Left lung (tissue), 10 donors: ENCODE data around the gene UFSP2. TPM values are rescaled to one million over a fixed set of nuclear protein-coding genes. Genes with fewer than 3 reads are reported as not detected.

Experiments
- ATAC-seq: fragments of 200-7000 bp; cut with Tn5 transposase; one replicate; pipeline ENCODE4 v1.9.1; 2020; ENCODE audit warnings: moderate library complexity
- DNase-seq, 4 donors: peaks; one replicate each; pipeline ENCODE4 v3.0.0-alpha.2; 2013 to 2020
- H3K27ac ChIP-seq, 2 donors: fragments of 200-600 bp; sonication (generic) in 1 of 2; one replicate each; pipeline versions ENCODE4 v1.5.0 to v1.8.0; 2020 to 2021
- H3K27me3 ChIP-seq, 2 donors: fragments of 200-600 bp; sonication (generic) in 1 of 2; one replicate each; pipeline versions ENCODE4 v1.5.0 to v1.8.0; 2020 to 2021
- H3K36me3 ChIP-seq, 2 donors: fragments of 200-600 bp; sonication (generic) in 1 of 2; one replicate each; pipeline versions ENCODE4 v1.5.0 to v1.8.0; 2020 to 2021
- H3K4me1 ChIP-seq, 2 donors: fragments of 200-600 bp; one replicate each; pipeline ENCODE4 v1.8.0; 2021
- H3K4me3 ChIP-seq, 2 donors: fragments of 200-600 bp; sonication (generic) in 1 of 2; one replicate each; pipeline versions ENCODE4 v1.5.0 to v1.8.0; 2020 to 2021; ENCODE audit warnings: mild to moderate bottlenecking in 1 of 2
- H3K9me3 ChIP-seq, 2 donors: fragments of 200-600 bp; sonication (generic) in 1 of 2; one replicate each; pipeline versions ENCODE4 v1.5.0 to v1.8.0; 2020 to 2021
- CTCF ChIP-seq, 2 donors: fragments of 200-600 bp; sonication (generic) in 1 of 2; IDR thresholded peaks; one replicate each; pipeline versions ENCODE4 v1.5.0 to v1.8.0; 2021; ENCODE audit warnings: antibody characterized with exemption in 2 of 2
- intact Hi-C, 2 donors: fragments of 100-400 bp; cut with DNase I; formaldehyde crosslinking; loops; one replicate each; pipeline versions ENCODE4 v1.11.2 to v1.14.2; 2022
- polyA plus RNA-seq, 6 donors: library from polyadenylated mRNA; unstranded; fragments of 120-200 nt; gene quantifications; one replicate each; pipeline ENCODE4 v1.2.1, GENCODE V29; 2013; ENCODE audit not compliant: insufficient read length in 6 of 6
- total RNA-seq, 2 donors: library from RNA; stranded (reverse); fragmentation: NEBNext Ultra II Directional; extraction: Animal tissue kit (Norgen Biotek cat#: 25700); gene quantifications; one replicate each; pipeline ENCODE4 v1.2.1, GENCODE V29; 2021
- donor health status: DM: no; HTN: yes; CAD: no.
- donor health status: DM: no; HTN: no; CAD: no.

Gene UFSP2
- total and polyA plus RNA-seq, 8 donors, result 20.1 to 86.5 (median 77.3) TPM

DNA sequence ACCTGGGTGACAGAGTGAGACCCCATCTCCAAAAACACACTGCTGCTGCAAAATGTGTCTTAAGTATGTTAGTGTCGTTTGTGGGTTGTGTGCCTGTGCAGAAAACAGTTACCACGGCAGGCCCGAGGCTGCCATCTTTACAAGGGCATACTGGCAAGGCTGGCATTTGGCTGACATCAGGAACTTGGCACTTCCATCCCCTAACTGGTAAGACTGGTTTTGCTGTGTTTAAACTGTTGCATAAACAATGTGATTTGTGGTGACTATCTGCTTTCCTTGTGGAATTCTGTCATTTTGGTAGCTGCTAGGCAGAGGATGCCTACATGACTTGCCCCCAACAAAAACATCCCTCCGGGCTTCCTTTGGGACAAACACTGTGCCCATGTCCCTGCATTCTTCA is 42.3 kb downstream of the UFSP2 start:
- H3K9me3 ChIP-seq, result no peaks in the 10 kb centered on the region
- H3K4me1 ChIP-seq, result peaks cover 0 to 11% of the 10 kb centered on the region in 2 donors
- intact Hi-C loops, result no loop called here
- DNase-seq (no peak), ATAC-seq (peak; percentile 56)
- peaks cover 0 to under 1% of the 10 kb centered on the region in 2 donors for H3K36me3 ChIP-seq
- no peak for TF ChIP-seq CTCF (IDR thresholded peaks at IDR 0.05)
- no peak overlapping the region for H3K4me3 ChIP-seq
- H3K27me3 ChIP-seq, result peaks cover 0 to 14% of the 10 kb centered on the region in 2 donors
- H3K27ac ChIP-seq, result peak overlapping the region in 1 of 2 donors; percentile 55

GRCh38 chr4:185382754-185383153 is 43.0 kb downstream of the UFSP2 start:
- Histone ChIP-seq H3K27me3 (peaks cover 0 to 14% of the 10 kb centered on the region in 2 donors), H3K4me3 (no peak overlapping the region), H3K36me3 (peaks cover 0 to 6% of the 10 kb centered on the region in 2 donors), H3K4me1 (peaks cover 0 to 11% of the 10 kb centered on the region in 2 donors), H3K27ac (no peak overlapping the region), H3K9me3 (no peaks in the 10 kb centered on the region)
- TF ChIP-seq CTCF (IDR thresholded peaks at IDR 0.05), result no peak
- intact Hi-C loops, result no loop called here
- ATAC-seq (no peak), DNase-seq (no peak)

DNA sequence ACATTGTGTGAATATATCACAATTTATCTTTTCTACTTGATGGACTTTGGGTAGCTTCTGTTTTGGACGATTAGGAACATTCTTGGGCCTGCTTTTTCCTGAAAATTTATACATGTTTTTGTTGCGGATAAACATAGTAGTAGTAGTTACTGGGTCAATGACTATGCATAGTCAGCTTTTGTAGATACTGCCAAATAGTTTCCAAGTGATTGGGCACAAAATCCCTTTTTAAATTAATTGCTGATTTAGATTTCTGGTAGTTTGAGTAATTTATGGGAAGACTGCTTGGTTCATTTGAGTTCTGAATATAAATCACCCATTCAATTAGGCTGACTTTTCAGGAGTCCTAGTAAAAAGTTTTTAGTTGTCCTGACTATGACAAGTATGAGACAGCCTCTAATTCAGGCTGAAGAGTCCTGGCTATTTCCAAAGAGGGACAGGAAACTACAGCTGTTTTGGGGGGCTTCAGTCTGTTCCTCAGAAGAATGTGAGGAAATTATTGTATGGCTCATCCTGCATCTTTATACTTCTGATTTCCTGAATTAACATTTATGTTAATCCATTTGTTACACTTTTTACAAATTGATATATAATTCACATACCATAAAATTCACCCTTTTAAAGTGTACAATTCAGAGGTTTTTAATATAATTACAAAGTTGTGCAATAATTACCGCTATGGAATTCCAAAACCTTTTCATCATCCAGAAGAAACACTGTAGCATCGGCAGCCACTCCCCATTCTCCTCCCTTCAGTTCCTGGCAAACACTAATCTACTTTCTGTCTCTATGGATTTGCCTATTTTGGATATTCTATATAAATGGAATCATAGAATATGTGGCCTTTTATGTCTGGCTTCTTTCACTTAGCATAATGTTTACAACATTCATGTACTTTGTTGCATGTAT is 44.2 kb downstream of the UFSP2 start:
- no peak for DNase-seq
- TF ChIP-seq CTCF (IDR thresholded peaks at IDR 0.05), result no peak
- intact Hi-C loops, result no loop called here
- H3K36me3 ChIP-seq, result peaks cover 0 to 11% of the 10 kb centered on the region in 2 donors
- peaks cover 0 to 11% of the 10 kb centered on the region in 2 donors for H3K4me1 ChIP-seq
- peak; percentile 6 for ATAC-seq
- peaks cover 0 to 14% of the 10 kb centered on the region in 2 donors for H3K27me3 ChIP-seq
- H3K9me3 ChIP-seq, result no peaks in the 10 kb centered on the region
- no peak overlapping the region for H3K4me3 ChIP-seq
- H3K27ac ChIP-seq, result no peak overlapping the region

GRCh38 chr4:185380320-185380719 is 45.4 kb downstream of the UFSP2 start:
- H3K4me1 ChIP-seq, result peaks cover 0 to 11% of the 10 kb centered on the region in 2 donors
- H3K27me3 ChIP-seq, result peaks cover 0 to 11% of the 10 kb centered on the region in 2 donors
- DNase-seq (no peak), ATAC-seq (no peak)
- no peak for TF ChIP-seq CTCF (IDR thresholded peaks at IDR 0.05)
- no peak overlapping the region for H3K4me3 ChIP-seq
- H3K27ac ChIP-seq, result no peak overlapping the region
- H3K36me3 ChIP-seq, result peaks cover 0 to 11% of the 10 kb centered on the region in 2 donors
- intact Hi-C loops, result no loop called here
- H3K9me3 ChIP-seq, result no peaks in the 10 kb centered on the region
